Uterus (tissue), 3 donors: ENCODE data around the gene LOC128125822.

Experiments
- DNase-seq, 2 donors: peaks; one replicate each; pipeline ENCODE4 v3.0.0-alpha.2; 2019 to 2020
- H3K27ac ChIP-seq, 2 donors: fragments of 200-600 bp; sonication (generic); 1 replicate in 1 of 2; 2 replicates in 1 of 2; pipeline ENCODE4 v1.5.1; 2016 to 2018
- H3K27me3 ChIP-seq, 2 donors: fragments of 200-600 bp; sonication (generic); one replicate each; pipeline ENCODE4 v1.5.1; 2018 to 2019; ENCODE audit warnings: control low read depth in 1 of 2
- H3K36me3 ChIP-seq, 2 donors: fragments of 200-600 bp; sonication (generic); one replicate each; pipeline ENCODE4 v1.5.1; 2019; ENCODE audit warnings: control low read depth in 1 of 2
- H3K4me1 ChIP-seq, 2 donors: fragments of 200-600 bp; sonication (generic); one replicate each; pipeline ENCODE4 v1.5.1; 2018 to 2019; ENCODE audit warnings: control low read depth in 1 of 2
- H3K4me3 ChIP-seq, 2 donors: fragments of 200-600 bp; sonication (generic); 1 replicate in 1 of 2; 2 replicates in 1 of 2; pipeline ENCODE4 v1.5.1; 2018 to 2019; ENCODE audit warnings: mild to moderate bottlenecking in 1 of 2
- H3K9me3 ChIP-seq, 2 donors: fragments of 200-600 bp; sonication (generic); one replicate each; pipeline ENCODE4 v1.5.1; 2019; ENCODE audit warnings: control low read depth in 1 of 2
- CTCF ChIP-seq, 4 experiments: fragments of 200-600 bp in 2 of 4; fragments of 450-650 bp in 2 of 4; sonication (generic) in 2 of 4; IDR thresholded peaks; one replicate each; pipeline ENCODE4 v1.5.1; 2016 to 2019; ENCODE audit warnings: antibody characterized with exemption in 4 of 4, mild to moderate bottlenecking in 2 of 4, moderate library complexity in 1 of 4
- POLR2A ChIP-seq, 2 donors: fragments of 450-650 bp; IDR thresholded peaks; one replicate each; pipeline ENCODE4 v1.6.1; 2016; ENCODE audit warnings: antibody characterized with exemption in 2 of 2, mild to moderate bottlenecking in 1 of 2, moderate library complexity in 1 of 2
- intact Hi-C: fragments of 100-400 bp; cut with DNase I; formaldehyde crosslinking; loops from one replicate; pipeline ENCODE4 v1.15.1; 2023; ENCODE audit warnings: low total_unique reads
- donor health status: DM: yes; HTN: yes; CAD: no.

LOC128125822 gene

DNA sequence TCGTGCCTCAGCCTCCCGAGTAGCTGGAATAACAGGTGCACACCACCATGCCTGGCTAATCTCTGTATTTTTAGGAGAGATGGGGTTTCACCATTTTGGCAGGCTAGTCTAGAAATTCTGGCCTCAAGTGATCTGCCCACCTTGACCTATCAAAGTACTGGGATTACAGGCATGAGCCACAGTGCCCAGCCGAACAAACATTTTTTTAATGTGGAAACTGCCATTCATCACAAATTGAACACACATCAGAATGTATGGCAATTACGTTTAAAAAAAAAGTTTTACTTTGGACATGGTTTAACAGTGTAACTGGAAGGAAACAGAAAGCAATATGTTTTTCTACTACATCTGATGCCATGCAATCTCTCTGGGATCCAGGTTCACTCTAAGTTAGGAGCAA lies 38.3 kb upstream of the LOC128125822 start:
- no peak for TF ChIP-seq CTCF (IDR thresholded peaks at IDR 0.05)
- no peak for TF ChIP-seq POLR2A (IDR thresholded peaks at IDR 0.05)
- no peaks in the 10 kb centered on the region for H3K36me3 ChIP-seq
- intact Hi-C loops, result no loop called here
- H3K9me3 ChIP-seq, result no peaks in the 10 kb centered on the region
- no peak overlapping the region for H3K4me3 ChIP-seq
- H3K4me1 ChIP-seq, result no peaks in the 10 kb centered on the region
- H3K27ac ChIP-seq, result no peak overlapping the region
- H3K27me3 ChIP-seq, result no peaks in the 10 kb centered on the region
- no peak for DNase-seq

- no peaks in the 10 kb centered on the region for H3K36me3 ChIP-seq
- no peaks in the 10 kb centered on the region for H3K4me1 ChIP-seq
- no peak overlapping the region for H3K4me3 ChIP-seq
- intact Hi-C loops, result no loop called here
- no peaks in the 10 kb centered on the region for H3K9me3 ChIP-seq
- H3K27me3 ChIP-seq, result no peaks in the 10 kb centered on the region
- H3K27ac ChIP-seq, result no peak overlapping the region
- no peak for DNase-seq
- TF ChIP-seq POLR2A (IDR thresholded peaks at IDR 0.05), result no peak
- TF ChIP-seq CTCF (IDR thresholded peaks at IDR 0.05), result no peak
Measured at GRCh38 chr6:63537201-63537958, 34.9 kb upstream of the LOC128125822 start.

DNA sequence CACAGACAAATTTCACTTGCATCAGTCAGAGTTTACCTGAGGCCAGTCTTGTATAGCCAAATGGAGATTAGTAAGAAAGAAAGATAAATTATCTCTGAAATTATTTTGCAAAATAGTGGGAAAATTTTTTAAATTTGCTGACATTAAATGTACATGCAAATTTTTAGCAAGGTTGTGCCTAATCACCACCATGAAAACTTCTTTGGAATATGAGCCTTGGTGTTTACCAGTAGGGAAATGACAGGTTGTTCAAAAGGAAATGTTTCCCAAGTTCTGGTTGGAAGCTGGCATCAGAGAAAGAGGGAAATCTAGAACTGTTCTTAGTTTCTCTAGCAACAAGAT lies 34.4 kb upstream of the LOC128125822 start:
- Histone ChIP-seq H3K4me1 (no peaks in the 10 kb centered on the region), H3K36me3 (no peaks in the 10 kb centered on the region), H3K4me3 (no peak overlapping the region), H3K27me3 (no peaks in the 10 kb centered on the region), H3K9me3 (no peaks in the 10 kb centered on the region), H3K27ac (no peak overlapping the region)
- intact Hi-C loops, result no loop called here
- TF ChIP-seq CTCF (IDR thresholded peaks at IDR 0.05), result no peak
- no peak for TF ChIP-seq POLR2A (IDR thresholded peaks at IDR 0.05)
- no peak for DNase-seq

DNA sequence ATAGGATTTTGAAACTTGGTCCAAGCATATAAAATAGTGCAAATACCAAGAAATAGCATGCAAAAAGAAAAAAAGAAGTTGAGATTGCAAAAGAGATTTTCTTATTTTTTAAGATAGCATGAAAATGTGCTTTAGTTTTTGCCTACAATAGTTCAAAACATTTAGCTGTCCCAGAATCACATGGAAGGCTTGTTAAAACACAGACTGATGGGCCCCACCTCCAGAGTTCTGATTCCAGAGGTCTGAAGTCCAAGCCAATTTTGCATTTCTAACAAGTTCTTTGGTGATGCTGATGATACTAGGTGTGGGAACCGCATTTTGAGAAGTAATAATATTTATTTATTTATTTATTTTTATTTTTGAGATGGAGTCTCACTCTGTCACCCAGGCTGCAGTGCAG lies 33.7 kb upstream of the LOC128125822 start:
- intact Hi-C loops, result no loop called here
- Histone ChIP-seq H3K9me3 (no peaks in the 10 kb centered on the region), H3K4me3 (no peak overlapping the region)

DNA sequence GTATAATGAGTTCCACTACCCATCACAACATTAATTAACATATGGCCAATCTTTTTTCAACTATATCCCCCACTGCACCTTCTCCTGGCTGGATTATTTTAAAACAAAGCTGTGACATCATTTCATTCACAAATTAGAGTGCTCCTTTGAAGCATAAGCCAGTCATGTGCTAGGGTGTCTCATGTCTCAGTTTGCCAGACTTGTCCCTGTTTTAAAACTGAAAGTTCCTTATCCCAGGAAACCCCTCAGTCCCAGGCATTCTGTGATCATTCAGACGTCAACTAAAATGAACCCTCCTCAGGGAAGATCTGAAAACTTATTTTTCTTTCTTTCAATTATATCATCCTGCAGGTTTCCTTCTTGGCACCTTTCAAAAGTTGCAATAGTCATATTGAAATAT lies 29.3 kb upstream of the LOC128125822 start:
- Histone ChIP-seq H3K4me1 (no peaks in the 10 kb centered on the region), H3K9me3 (no peaks in the 10 kb centered on the region), H3K36me3 (no peaks in the 10 kb centered on the region), H3K27ac (no peak overlapping the region), H3K4me3 (no peak overlapping the region), H3K27me3 (no peaks in the 10 kb centered on the region)
- intact Hi-C loops, result no loop called here
- DNase-seq, result no peak
- TF ChIP-seq POLR2A (IDR thresholded peaks at IDR 0.05) (no peak), CTCF (IDR thresholded peaks at IDR 0.05) (no peak)

More for the DNA sequence above, 33.7 kb upstream of the LOC128125822 start:
- no peak for DNase-seq
- TF ChIP-seq CTCF (IDR thresholded peaks at IDR 0.05) (no peak), POLR2A (IDR thresholded peaks at IDR 0.05) (no peak)
- no peaks in the 10 kb centered on the region for H3K27me3 ChIP-seq
- H3K4me1 ChIP-seq, result no peaks in the 10 kb centered on the region
- H3K27ac ChIP-seq, result no peak overlapping the region
- H3K36me3 ChIP-seq, result no peaks in the 10 kb centered on the region
